ENCODE data around the gene HAPLN2.
"Not testable (repeated sequence)": the region's sequence is repeated elsewhere in the genome, so short reads cannot be mapped to it uniquely, and the experiment has no call there.

HAPLN2 gene

GRCh38 chr1:156583821-156584622 is 35.2 kb upstream of the HAPLN2 start:
- Histone ChIP-seq H3K27me3 (ENCODE audit: control insufficient read depth, insufficient read depth, low read length) (no peaks in the 10 kb centered on the region), H3K9me3 (ENCODE audit: control insufficient read depth, low read depth, low read length) (no peaks in the 10 kb centered on the region), H3K9ac (ENCODE audit: low read length) (peak overlapping the region; percentile 7), H3K4me3 (ENCODE audit: low read length) (peak overlapping the region; percentile 21), H3K36me3 (ENCODE audit: control insufficient read depth, low read depth, low read length) (no peaks in the 10 kb centered on the region), H3K27ac (ENCODE audit: low read length) (no peak overlapping the region), H3K4me1 (ENCODE audit: control insufficient read depth, low read depth, low read length) (peaks cover 7% of the 10 kb centered on the region)

GRCh38 chr1:156584813-156585212 is 34.4 kb upstream of the HAPLN2 start:
- Histone ChIP-seq H3K9ac (ENCODE audit: low read length) (peak overlapping the region; percentile 7), H3K4me1 (ENCODE audit: control insufficient read depth, low read depth, low read length) (peaks cover 7% of the 10 kb centered on the region), H3K27me3 (ENCODE audit: control insufficient read depth, insufficient read depth, low read length) (no peaks in the 10 kb centered on the region), H3K4me3 (ENCODE audit: low read length) (peak overlapping the region; percentile 21), H3K36me3 (ENCODE audit: control insufficient read depth, low read depth, low read length) (no peaks in the 10 kb centered on the region), H3K27ac (ENCODE audit: low read length) (no peak overlapping the region), H3K9me3 (ENCODE audit: control insufficient read depth, low read depth, low read length) (no peaks in the 10 kb centered on the region)

GRCh38 chr1:156586323-156586722 is 32.9 kb upstream of the HAPLN2 start:
- Histone ChIP-seq H3K9me3 (ENCODE audit: control insufficient read depth, low read depth, low read length) (no peaks in the 10 kb centered on the region), H3K27me3 (ENCODE audit: control insufficient read depth, insufficient read depth, low read length) (no peaks in the 10 kb centered on the region), H3K4me3 (ENCODE audit: low read length) (no peak overlapping the region), H3K9ac (ENCODE audit: low read length) (no peak overlapping the region), H3K36me3 (ENCODE audit: control insufficient read depth, low read depth, low read length) (no peaks in the 10 kb centered on the region), H3K4me1 (ENCODE audit: control insufficient read depth, low read depth, low read length) (peaks cover 14% of the 10 kb centered on the region), H3K27ac (ENCODE audit: low read length) (no peak overlapping the region)

GRCh38 chr1:156586892-156587477 is 32.2 kb upstream of the HAPLN2 start:
- no peak overlapping the region for H3K4me3 ChIP-seq (ENCODE audit: low read length)
- no peaks in the 10 kb centered on the region for H3K36me3 ChIP-seq (ENCODE audit: control insufficient read depth, low read depth, low read length)
- H3K9me3 ChIP-seq (ENCODE audit: control insufficient read depth, low read depth, low read length): no peaks in the 10 kb centered on the region
- no peak overlapping the region for H3K27ac ChIP-seq (ENCODE audit: low read length)
- H3K27me3 ChIP-seq (ENCODE audit: control insufficient read depth, insufficient read depth, low read length): no peaks in the 10 kb centered on the region
- H3K4me1 ChIP-seq (ENCODE audit: control insufficient read depth, low read depth, low read length): peaks cover 14% of the 10 kb centered on the region
- no peak overlapping the region for H3K9ac ChIP-seq (ENCODE audit: low read length)

DNA sequence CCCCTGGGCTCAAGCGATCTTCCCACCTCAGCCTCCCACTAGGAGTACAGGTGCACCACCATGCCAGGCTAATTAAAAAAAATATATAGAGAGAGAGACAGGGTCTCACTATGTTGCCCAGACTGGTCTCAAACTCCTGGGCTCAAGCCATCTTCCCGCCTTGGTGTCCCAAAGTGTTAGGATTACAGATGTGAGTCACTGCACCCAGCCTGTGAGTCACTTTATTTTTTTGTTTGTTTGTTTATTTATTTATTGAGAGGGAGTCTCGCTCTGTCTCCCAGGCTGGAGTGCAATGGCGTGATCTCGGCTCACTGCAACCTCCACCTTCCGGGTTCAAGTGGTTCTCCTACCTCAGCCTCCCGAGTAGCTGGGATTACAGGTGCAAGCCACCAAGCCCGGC is 31.3 kb upstream of the HAPLN2 start:
- H3K36me3 ChIP-seq (ENCODE audit: control insufficient read depth, low read depth, low read length); H3K27me3 ChIP-seq (ENCODE audit: control insufficient read depth, insufficient read depth, low read length): not testable (repeated sequence)

GRCh38 chr1:156589546-156589945 is 29.7 kb upstream of the HAPLN2 start:
- Histone ChIP-seq H3K9ac (ENCODE audit: low read length) (no peak overlapping the region), H3K4me1 (ENCODE audit: control insufficient read depth, low read depth, low read length) (peaks cover 9% of the 10 kb centered on the region), H3K36me3 (ENCODE audit: control insufficient read depth, low read depth, low read length) (peaks cover 15% of the 10 kb centered on the region), H3K9me3 (ENCODE audit: control insufficient read depth, low read depth, low read length) (no peaks in the 10 kb centered on the region), H3K27ac (ENCODE audit: low read length) (no peak overlapping the region), H3K4me3 (ENCODE audit: low read length) (no peak overlapping the region), H3K27me3 (ENCODE audit: control insufficient read depth, insufficient read depth, low read length) (no peaks in the 10 kb centered on the region)

More for the DNA sequence above, 31.3 kb upstream of the HAPLN2 start:
- not testable (repeated sequence) for H3K4me3 ChIP-seq (ENCODE audit: low read length); H3K27ac ChIP-seq (ENCODE audit: low read length); H3K9ac ChIP-seq (ENCODE audit: low read length); H3K9me3 ChIP-seq (ENCODE audit: control insufficient read depth, low read depth, low read length)
- peaks cover 14% of the 10 kb centered on the region for H3K4me1 ChIP-seq (ENCODE audit: control insufficient read depth, low read depth, low read length)

- Histone ChIP-seq H3K4me3 (ENCODE audit: low read length) (peak overlapping the region; percentile 78), H3K4me1 (ENCODE audit: control insufficient read depth, low read depth, low read length) (peaks cover 7% of the 10 kb centered on the region), H3K9ac (ENCODE audit: low read length) (peak overlapping the region; percentile 73), H3K9me3 (ENCODE audit: control insufficient read depth, low read depth, low read length) (no peaks in the 10 kb centered on the region), H3K36me3 (ENCODE audit: control insufficient read depth, low read depth, low read length) (peaks cover 25% of the 10 kb centered on the region), H3K27ac (ENCODE audit: low read length) (no peak overlapping the region), H3K27me3 (ENCODE audit: control insufficient read depth, insufficient read depth, low read length) (no peaks in the 10 kb centered on the region)
Measured at GRCh38 chr1:156590326-156591180, 28.7 kb upstream of the HAPLN2 start.

DNA sequence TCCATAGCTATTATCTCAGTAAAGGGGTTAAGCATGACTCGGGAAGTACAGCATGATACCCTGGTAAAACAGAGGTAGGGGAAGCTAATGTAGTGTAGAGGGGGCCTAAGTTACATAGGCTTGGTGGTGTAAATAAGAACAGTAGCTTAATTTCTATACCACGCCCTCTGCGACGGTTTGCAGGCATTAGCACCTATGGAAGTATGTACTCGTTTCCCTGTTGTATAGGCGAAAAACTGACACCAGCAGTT is 28.1 kb upstream of the HAPLN2 start:
- no peaks in the 10 kb centered on the region for H3K27me3 ChIP-seq (ENCODE audit: control insufficient read depth, insufficient read depth, low read length)
- H3K4me1 ChIP-seq (ENCODE audit: control insufficient read depth, low read depth, low read length): peaks cover 7% of the 10 kb centered on the region
- peaks cover 30% of the 10 kb centered on the region for H3K36me3 ChIP-seq (ENCODE audit: control insufficient read depth, low read depth, low read length)
- H3K4me3 ChIP-seq (ENCODE audit: low read length): peak overlapping the region; percentile 78
- peak overlapping the region; percentile 8 for H3K27ac ChIP-seq (ENCODE audit: low read length)
- no peaks in the 10 kb centered on the region for H3K9me3 ChIP-seq (ENCODE audit: control insufficient read depth, low read depth, low read length)
- H3K9ac ChIP-seq (ENCODE audit: low read length): peak overlapping the region; percentile 73

DNA sequence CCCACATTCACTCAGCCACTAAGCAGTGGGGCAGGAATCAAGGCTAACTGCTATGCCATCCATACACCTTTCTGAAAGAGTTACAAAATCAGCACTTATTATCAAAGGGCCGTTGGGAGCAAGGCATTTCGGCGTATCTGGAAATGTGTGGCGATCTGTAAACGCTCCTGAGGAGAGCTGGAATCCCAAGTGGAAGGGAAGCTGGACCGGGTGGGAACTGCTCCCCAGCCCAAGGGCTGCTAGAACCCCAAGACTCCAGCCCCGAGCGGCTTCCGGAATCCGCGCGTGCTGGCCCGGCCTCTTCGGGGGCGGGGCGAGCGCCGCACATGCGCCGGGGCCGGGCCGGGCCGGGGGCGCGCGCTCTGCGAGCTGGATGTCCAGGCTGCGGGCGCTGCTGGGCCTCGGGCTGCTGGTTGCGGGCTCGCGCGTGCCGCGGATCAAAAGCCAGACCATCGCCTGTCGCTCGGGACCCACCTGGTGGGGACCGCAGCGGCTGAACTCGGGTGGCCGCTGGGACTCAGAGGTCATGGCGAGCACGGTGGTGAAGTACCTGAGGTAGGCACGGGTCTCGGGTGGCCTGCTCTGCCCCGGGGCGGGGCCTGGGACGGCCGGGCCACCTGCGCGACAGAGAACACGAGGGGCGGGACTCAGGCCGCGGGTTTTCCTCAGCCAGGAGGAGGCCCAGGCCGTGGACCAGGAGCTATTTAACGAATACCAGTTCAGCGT is 27.6 kb upstream of the HAPLN2 start, which contains the start of gene NAXE:
NAXE (plus strand) TSS at position 345 of the 726 bp plus-strand sequence; CDS start at position 374, 29 bp downstream.
- Histone ChIP-seq H3K36me3 (ENCODE audit: control insufficient read depth, low read depth, low read length) (peaks cover 35% of the 10 kb centered on the region), H3K4me1 (ENCODE audit: control insufficient read depth, low read depth, low read length) (peaks cover 7% of the 10 kb centered on the region), H3K27ac (ENCODE audit: low read length) (peak within 1 kb of the TSS; percentile 60)

GRCh38 chr1:156592158-156592909 is 26.9 kb upstream of the HAPLN2 start:
- peak overlapping the region; percentile 60 for H3K27ac ChIP-seq (ENCODE audit: low read length)

More for the DNA sequence above, 27.6 kb upstream of the HAPLN2 start, which contains the start of gene NAXE:
- peak within 1 kb of the TSS; percentile 78 for H3K4me3 ChIP-seq (ENCODE audit: low read length)
- peak within 1 kb of the TSS; percentile 73 for H3K9ac ChIP-seq (ENCODE audit: low read length)
- H3K9me3 ChIP-seq (ENCODE audit: control insufficient read depth, low read depth, low read length): no peaks in the 10 kb centered on the region
- no peaks in the 10 kb centered on the region for H3K27me3 ChIP-seq (ENCODE audit: control insufficient read depth, insufficient read depth, low read length)

More at GRCh38 chr1:156592158-156592909, 26.9 kb upstream of the HAPLN2 start:
- H3K36me3 ChIP-seq (ENCODE audit: control insufficient read depth, low read depth, low read length): peaks cover 43% of the 10 kb centered on the region
- H3K4me3 ChIP-seq (ENCODE audit: low read length): peak overlapping the region; percentile 78
- peaks cover 7% of the 10 kb centered on the region for H3K4me1 ChIP-seq (ENCODE audit: control insufficient read depth, low read depth, low read length)
- peak overlapping the region; percentile 73 for H3K9ac ChIP-seq (ENCODE audit: low read length)
- H3K27me3 ChIP-seq (ENCODE audit: control insufficient read depth, insufficient read depth, low read length): no peaks in the 10 kb centered on the region
- H3K9me3 ChIP-seq (ENCODE audit: control insufficient read depth, low read depth, low read length): no peaks in the 10 kb centered on the region
